ENCODE data around the gene ASAP2. TPM values are rescaled to one million over a fixed set of nuclear protein-coding genes. Genes with fewer than 3 reads are reported as not detected.

The ASAP2 gene
- total RNA-seq, 2 experiments from 2014 or later, result not detected

DNA sequence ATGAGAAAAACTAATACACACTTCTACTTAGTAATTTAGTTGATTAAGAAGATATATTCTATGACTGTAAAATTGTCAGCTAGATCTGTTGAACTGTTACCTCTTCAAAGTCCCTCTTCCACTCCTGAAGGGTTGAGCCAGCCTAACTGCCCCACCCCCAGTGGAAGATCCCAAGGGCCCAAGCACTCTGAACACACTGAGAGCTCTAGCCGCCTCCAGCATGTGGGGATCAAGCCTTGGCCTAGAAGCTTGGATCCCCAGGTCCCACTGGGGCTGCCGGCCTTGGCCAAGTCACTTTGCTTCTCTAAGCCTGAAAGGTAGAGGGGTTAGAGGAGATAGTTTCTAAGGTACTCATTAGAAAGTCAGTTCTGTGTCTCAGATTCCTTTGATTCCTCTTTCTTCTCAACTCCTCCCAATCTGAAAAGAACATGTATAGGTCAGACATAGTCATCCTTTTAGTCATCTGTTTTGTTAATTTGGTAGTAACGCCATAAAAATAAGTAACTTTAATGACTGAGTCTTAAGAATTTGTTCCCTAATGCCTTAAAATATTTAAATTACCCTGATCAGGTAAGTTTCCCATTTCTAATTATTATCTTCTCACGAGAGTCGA, 222.5 kb downstream of the ASAP2 start:
- ATAC-seq (ENCODE audit: low read depth) (no peak), DNase-seq (no peak)
- Mint-ChIP-seq H3K27ac (no peak overlapping the region), H3K9me3 (no peaks in the 10 kb centered on the region), H3K4me3 (no peak overlapping the region), H3K4me1 (peaks cover 10% of the 10 kb centered on the region), H3K27me3 (no peaks in the 10 kb centered on the region), H3K36me3 (peaks cover 22% of the 10 kb centered on the region)
- POLR2A ChIA-PET, result no interaction called here

DNA sequence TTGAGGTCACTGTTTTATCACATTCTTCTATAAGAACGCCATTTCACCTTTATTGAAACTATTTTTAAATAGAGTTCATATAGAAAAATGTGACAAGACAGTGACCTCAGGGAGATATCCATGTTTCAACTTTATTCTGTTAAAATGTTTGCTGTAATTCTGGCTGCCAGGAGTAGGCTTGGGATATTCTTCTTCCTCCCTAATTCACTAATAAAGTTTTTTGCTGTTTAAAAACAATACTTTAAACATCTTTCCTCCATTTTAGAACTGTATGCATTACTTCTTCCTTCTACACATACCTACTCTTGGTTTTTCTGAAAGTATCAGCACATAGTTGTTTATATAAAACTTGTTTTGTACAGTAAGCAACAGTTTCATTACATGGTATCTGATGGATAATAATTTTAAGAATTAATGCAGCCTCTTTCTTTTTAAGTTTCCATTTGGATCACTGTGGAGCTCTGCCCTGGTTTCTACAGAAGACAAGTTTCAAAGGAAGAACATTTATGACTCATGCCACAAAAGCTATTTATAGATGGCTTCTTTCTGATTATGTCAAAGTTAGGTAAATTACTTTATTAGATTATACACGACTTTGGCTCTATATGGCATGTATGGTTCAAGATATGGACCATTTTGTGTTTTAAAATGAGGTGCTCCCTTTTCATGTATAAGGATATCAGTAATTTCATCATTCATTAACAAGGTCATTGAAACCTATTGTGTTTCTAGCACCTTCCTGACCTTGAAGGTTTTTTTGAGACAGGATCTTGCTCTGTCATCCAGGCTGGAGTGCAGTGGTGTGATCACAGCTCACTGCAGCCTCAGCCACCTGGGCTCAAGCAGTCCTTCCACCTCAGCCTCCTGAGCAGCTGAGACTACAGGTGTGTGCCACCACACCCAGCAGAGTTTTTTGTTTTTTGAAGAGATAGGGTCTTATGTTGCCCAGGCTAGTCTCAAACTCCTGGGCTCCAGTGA, 224.0 kb downstream of the ASAP2 start:
- DNase-seq (no peak), ATAC-seq (ENCODE audit: low read depth) (no peak)
- Mint-ChIP-seq H3K9me3 (no peaks in the 10 kb centered on the region), H3K4me3 (no peak overlapping the region), H3K4me1 (peaks cover 10% of the 10 kb centered on the region), H3K36me3 (peaks cover 27% of the 10 kb centered on the region), H3K27me3 (no peaks in the 10 kb centered on the region), H3K27ac (no peak overlapping the region)
- POLR2A ChIA-PET, result no interaction called here

DNA sequence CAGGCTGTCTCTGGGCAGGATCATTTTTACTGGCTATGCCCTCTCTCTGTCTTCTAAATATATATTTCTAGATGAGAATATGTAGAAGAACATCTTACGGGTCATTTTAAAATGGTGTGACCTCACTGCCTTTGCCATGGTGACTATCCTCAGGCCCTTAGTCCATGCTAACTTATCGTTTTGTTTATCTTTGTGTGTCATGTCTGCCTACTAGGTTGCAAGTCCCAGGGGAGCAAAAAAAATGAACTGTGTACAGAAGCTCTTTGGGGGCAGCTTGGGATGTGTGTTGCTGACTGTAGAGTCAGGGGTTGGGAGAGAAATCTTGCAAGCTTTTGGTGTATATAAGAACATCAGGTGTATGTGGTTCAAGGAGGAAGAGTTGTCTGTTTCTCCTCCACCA, 227.9 kb downstream of the ASAP2 start:
- no peaks in the 10 kb centered on the region for H3K27me3 Mint-ChIP-seq
- H3K36me3 Mint-ChIP-seq, result peaks cover 29% of the 10 kb centered on the region
- no peak for DNase-seq
- no peaks in the 10 kb centered on the region for H3K9me3 Mint-ChIP-seq
- POLR2A ChIA-PET, result interaction anchor here (2.7 kb wide), 1 partner anchor 10 kb away, joined by 9 read pairs; the partner anchor contains the start of genes CPSF3 and ITGB1BP1
- H3K27ac Mint-ChIP-seq, result no peak overlapping the region
- H3K4me1 Mint-ChIP-seq, result peaks cover 8% of the 10 kb centered on the region
- no peak overlapping the region for H3K4me3 Mint-ChIP-seq
- no peak for ATAC-seq (ENCODE audit: low read depth)

DNA sequence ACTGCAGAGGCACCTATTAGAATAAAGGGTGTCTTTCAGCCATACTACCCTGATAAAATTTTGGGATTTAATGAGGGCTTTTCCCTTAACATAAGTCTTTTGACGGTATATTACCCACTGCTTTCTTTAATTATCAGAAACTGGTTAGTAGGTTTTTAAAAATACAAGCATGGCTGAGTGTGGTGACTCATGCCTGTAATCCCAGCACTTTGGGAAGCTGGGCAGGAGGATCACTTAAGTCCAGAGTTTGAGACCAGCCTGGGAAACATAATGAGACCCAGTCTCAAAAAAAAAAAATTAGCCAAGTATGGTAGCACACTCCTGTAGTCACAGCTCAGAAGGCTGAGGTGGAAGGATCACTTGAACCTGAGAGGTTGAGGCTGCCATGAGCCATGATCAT, 232.9 kb downstream of the ASAP2 start:
- POLR2A ChIA-PET, result no interaction called here
- no peaks in the 10 kb centered on the region for H3K9me3 Mint-ChIP-seq
- H3K4me3 Mint-ChIP-seq, result no peak overlapping the region
- H3K27me3 Mint-ChIP-seq, result no peaks in the 10 kb centered on the region
- no peaks in the 10 kb centered on the region for H3K4me1 Mint-ChIP-seq
- DNase-seq, result no peak
- no peak for ATAC-seq (ENCODE audit: low read depth)
- peaks cover 16% of the 10 kb centered on the region for H3K36me3 Mint-ChIP-seq
- no peak overlapping the region for H3K27ac Mint-ChIP-seq

DNA sequence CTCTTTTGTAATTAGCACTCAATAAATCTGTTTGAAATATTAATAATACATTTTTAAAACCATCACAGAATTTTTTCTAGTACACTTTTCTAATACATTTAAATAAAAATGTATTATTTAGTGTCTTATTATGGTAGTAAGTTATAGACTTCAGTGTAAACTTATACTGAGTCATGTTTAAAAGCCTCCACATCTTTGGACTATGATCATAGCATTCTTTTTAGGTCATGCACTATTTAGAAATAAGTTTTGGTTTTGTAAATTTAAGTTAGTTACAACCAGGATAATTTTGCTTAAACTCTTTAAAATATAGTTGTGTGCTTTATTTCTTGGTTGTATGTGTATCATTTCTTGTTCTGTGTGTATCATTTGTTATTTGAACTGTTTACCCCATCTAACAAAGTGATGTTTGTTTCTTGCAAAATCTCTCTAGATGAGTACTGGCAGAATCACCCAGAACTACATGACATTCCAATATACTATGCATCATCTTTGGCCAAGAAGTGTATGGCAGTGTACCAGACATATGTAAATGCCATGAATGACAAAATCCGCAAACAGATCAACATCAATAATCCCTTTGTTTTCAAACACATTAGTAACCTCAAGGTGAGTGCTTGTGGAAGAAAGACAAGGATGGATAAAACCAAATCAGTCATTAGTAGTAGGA, 233.6 kb downstream of the ASAP2 start:
- Mint-ChIP-seq H3K36me3 (peaks cover 16% of the 10 kb centered on the region), H3K4me1 (peaks cover 1% of the 10 kb centered on the region), H3K9me3 (no peaks in the 10 kb centered on the region), H3K4me3 (no peak overlapping the region), H3K27me3 (no peaks in the 10 kb centered on the region), H3K27ac (no peak overlapping the region)
- DNase-seq (no peak), ATAC-seq (ENCODE audit: low read depth) (no peak)
- POLR2A ChIA-PET, result no interaction called here

DNA sequence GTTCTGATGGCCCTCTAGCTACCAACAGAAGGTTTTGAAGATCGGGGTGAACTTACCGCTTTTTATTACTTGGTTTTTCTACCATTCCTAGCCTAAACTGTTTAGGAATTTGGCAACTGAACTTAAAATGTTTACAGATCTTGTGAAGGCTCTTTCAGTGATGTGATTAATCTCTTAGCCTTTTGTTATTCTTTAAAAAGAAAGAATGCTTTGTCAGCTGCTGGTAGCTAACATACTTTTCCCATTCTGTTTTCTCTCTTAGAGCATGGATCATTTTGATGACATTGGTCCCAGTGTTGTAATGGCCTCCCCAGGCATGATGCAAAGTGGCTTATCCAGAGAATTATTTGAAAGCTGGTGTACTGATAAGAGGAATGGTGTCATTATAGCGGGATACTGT, 234.9 kb downstream of the ASAP2 start:
- POLR2A ChIA-PET, result no interaction called here
- Mint-ChIP-seq H3K9me3 (no peaks in the 10 kb centered on the region), H3K36me3 (peaks cover 21% of the 10 kb centered on the region), H3K4me1 (peaks cover 1% of the 10 kb centered on the region), H3K4me3 (no peak overlapping the region), H3K27me3 (no peaks in the 10 kb centered on the region), H3K27ac (no peak overlapping the region)
- no peak for DNase-seq
- ATAC-seq (ENCODE audit: low read depth), result no peak

DNA sequence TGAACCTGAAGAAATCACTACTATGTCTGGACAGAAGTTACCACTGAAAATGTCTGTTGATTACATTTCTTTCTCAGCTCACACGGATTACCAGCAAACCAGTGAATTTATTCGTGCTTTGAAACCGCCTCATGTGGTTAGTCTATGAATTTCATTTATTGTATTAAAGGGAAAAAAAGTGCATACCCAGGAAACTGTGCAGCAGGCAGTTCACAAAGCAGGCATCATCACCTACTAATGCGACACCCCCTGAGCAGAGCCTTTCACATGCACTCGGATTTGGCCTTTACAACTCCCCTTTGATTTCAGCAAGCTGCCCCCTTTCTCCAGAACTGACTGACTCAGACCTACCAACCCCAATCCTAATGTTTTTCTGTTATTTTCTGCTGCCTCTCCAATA, 236.9 kb downstream of the ASAP2 start:
- Mint-ChIP-seq H3K27me3 (no peaks in the 10 kb centered on the region), H3K36me3 (peaks cover 23% of the 10 kb centered on the region), H3K4me3 (no peak overlapping the region), H3K9me3 (no peaks in the 10 kb centered on the region), H3K4me1 (peaks cover 1% of the 10 kb centered on the region), H3K27ac (no peak overlapping the region)
- POLR2A ChIA-PET, result no interaction called here
- ATAC-seq (ENCODE audit: low read depth) (no peak), DNase-seq (no peak)

DNA sequence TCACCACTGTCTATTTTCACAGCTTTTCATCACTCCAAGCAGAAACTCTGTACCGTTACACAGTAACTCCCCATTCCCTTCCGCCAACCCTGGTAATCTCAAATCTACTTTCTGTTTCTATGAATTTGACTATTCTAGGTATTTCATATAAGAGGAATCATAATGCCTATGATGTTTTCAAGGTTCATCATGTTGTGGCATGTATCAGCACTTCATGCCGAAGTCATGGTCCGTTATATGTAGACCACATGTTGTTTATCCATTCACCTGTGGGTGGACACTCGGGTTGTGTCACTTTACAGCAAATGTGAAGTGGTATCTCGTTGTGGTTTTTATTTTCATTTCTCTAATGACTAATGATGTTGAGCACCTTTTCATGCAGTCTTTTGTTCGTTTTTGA, 238.5 kb downstream of the ASAP2 start:
- H3K4me1 Mint-ChIP-seq, result peaks cover 1% of the 10 kb centered on the region
- no peaks in the 10 kb centered on the region for H3K27me3 Mint-ChIP-seq
- peaks cover 24% of the 10 kb centered on the region for H3K36me3 Mint-ChIP-seq
- POLR2A ChIA-PET, result no interaction called here
- H3K9me3 Mint-ChIP-seq, result no peaks in the 10 kb centered on the region
- DNase-seq (no peak), ATAC-seq (ENCODE audit: low read depth) (no peak)
- no peak overlapping the region for H3K4me3 Mint-ChIP-seq
- H3K27ac Mint-ChIP-seq, result no peak overlapping the region

DNA sequence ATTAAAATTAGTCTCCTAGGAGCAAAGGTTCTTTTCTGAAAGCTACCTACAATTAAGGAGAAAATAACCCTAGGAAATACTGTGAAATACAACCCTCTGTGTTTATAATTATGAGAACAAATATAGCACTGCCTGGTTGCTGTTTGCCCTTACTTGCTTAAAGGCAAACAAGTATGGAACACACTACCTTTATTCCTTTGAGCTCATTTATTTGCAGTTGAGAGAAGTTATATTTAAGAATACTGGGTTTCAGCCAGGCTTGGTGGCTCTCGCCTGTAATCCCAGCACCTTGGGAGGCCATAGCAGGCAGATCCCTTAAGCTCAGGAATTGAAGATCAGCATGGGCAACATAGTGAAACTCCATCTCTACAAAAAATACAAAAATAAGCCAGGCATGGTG, 244.6 kb downstream of the ASAP2 start:
- H3K27me3 Mint-ChIP-seq, result no peaks in the 10 kb centered on the region
- H3K9me3 Mint-ChIP-seq, result no peaks in the 10 kb centered on the region
- H3K36me3 Mint-ChIP-seq, result peaks cover 14% of the 10 kb centered on the region
- H3K4me1 Mint-ChIP-seq, result no peaks in the 10 kb centered on the region
- DNase-seq (no peak), ATAC-seq (ENCODE audit: low read depth) (no peak)
- H3K4me3 Mint-ChIP-seq, result no peak overlapping the region
- no peak overlapping the region for H3K27ac Mint-ChIP-seq
- POLR2A ChIA-PET, result no interaction called here

Other genes starting within 250 kb of the ASAP2 start
- 1 to 10 TPM; 3.6 to 4.0 TPM for gene MBOAT2, start 203.1 kb upstream of the ASAP2 start, total RNA-seq
- gene ITGB1BP1, start 216.7 kb downstream of the ASAP2 start, total RNA-seq, result 100 to 1,000 TPM; 104 to 122 TPM
- gene CPSF3, start 216.8 kb downstream of the ASAP2 start, total RNA-seq, result 10 to 100 TPM; 43.3 to 48.0 TPM